Left cardiac atrium (tissue), 4 donors: Measurements from ENCODE around the gene NMUR2. TPM values are rescaled to one million over a fixed set of nuclear protein-coding genes. Genes with fewer than 3 reads are reported as not detected.

Experiments
- ATAC-seq, 2 donors: fragments of 200-7000 bp; cut with Tn5 transposase; one replicate each; pipeline ENCODE4 v1.9.1; 2020; ENCODE audit warnings: mild to moderate bottlenecking in 2 of 2, moderate library complexity in 2 of 2
- DNase-seq: peaks from one replicate; pipeline ENCODE4 v3.0.0-alpha.2; 2020
- intact Hi-C, 2 donors: fragments of 100-400 bp; cut with DNase I; formaldehyde crosslinking; loops; one replicate each; pipeline versions ENCODE4 v1.14.1 to v1.15.1; 2022 to 2023
- long read RNA-seq: library from polyadenylated mRNA; unstranded; transcript quantifications from one replicate; pipeline ENCODE4 v2.0.0, GENCODE V29; 2021
- total RNA-seq, 2 donors: library from RNA; stranded (reverse); fragmentation: NEBNext Ultra II Directional; extraction: Animal tissue kit (Norgen Biotek cat#: 25700); gene quantifications; one replicate each; pipeline ENCODE4 v1.2.1, GENCODE V29; 2021
- donor health status: DM: no; HTN: yes; CAD: no.
- donor health status: DM: no; HTN: yes; CAD: no; lungs with severe emphysema.
- donor health status: DM: yes; HTN: yes; CAD: no.
- donor health status: Dilated cardiomyopathy.

The NMUR2 gene
- total RNA-seq = under 1 TPM in 1 of 2 donors, not detected in 1; 0.21 TPM
- long read RNA-seq = 0 reads

DNA sequence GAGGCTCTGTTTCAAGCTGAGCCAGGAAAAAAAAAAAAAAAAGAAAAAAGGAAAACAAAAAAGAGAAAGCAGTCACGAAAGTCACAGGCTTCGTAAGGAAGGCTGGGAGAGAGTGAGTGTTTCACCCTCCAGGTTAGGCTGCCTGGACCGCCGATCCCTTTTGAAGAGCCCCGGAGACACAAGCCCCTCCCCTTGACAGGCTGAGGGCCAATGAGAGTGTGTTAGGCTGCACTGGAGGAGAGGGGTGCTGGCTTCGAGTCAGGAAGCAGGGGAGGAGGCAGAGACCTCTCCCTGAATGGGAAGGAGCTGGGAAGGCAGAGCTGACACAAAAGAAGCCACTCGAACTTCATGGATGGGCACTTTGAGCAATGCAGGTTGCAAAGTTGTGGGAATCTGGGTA lies at the start of gene NMUR2:
Gene NMUR2, minus strand, starts transcription at position 135 of the 400 bp plus-strand sequence. CDS start 166 bp downstream, outside the sequence.
- no peak for DNase-seq
- intact Hi-C loops = no loop called here
- peak; percentile 44 to 53 for ATAC-seq

GRCh38 chr5:152443935-152444334 lies 38.9 kb upstream of the NMUR2 start:
- intact Hi-C loops = no loop called here

GRCh38 chr5:152439791-152440190 lies 34.7 kb upstream of the NMUR2 start:
- no peak for DNase-seq
- ATAC-seq = no peak
- intact Hi-C loops = no loop called here

More at GRCh38 chr5:152443935-152444334, 38.9 kb upstream of the NMUR2 start:
- DNase-seq (no peak), ATAC-seq (no peak)

DNA sequence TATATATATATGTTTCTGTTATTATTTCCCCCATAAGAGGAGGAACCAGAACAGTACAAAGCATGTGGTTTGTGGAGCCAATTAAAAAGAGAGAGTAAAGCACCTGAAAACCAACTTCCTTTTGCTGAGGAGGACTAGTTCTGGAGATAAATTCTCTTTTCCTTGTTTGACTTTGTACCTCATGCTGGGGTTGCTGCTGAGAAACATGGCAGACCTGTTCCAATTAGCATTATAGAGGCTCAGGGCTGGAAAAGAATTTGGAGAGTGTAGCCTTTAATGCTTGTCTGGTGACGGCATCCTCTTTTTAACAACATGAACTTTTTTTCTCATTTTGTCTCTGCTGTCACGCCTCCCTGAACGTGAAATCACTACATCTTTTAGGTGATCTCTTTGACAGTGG lies 32.8 kb upstream of the NMUR2 start:
- no peak for ATAC-seq
- intact Hi-C loops = no loop called here
- no peak for DNase-seq

DNA sequence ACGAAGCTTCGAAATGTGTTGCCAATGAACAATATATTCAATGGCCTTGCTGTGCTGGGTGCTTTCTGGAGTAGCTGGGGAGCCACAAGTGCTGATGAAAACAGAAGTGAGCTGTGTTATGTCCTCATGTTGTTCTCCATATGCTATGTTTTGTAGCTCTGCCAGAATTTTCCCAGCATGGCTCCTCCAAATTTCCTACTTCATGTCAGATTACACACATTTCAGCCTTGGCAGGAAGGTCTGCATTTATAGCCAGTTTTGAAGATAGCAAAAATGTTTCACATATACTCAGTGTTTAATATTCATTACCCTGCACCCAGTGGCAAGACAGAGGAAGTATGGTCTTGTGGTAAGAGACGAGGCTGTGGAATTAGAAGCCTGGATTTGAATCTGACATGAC lies 22.6 kb upstream of the NMUR2 start:
- DNase-seq (no peak), ATAC-seq (no peak)

DNA sequence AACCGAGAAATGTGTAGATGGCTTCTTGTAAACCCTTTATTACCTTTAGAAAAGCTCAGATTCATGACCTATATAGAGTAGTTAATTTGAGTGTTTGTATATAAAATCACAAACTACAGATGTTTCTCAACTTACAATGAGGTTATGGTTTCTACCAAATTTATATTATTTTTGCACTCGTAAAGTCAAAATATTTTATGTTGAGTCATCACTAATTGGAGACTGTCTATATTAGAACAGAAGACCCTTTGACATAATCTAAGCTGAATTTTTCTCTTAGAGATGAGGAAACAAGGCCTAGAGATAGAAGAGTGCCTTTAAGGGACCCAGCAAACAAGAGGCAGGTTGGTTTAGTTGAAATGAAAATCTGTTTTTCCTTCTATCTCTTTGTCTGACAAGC lies 20.0 kb upstream of the NMUR2 start:
- DNase-seq = no peak
- no peak for ATAC-seq
- intact Hi-C loops = no loop called here

More for the DNA sequence above, 22.6 kb upstream of the NMUR2 start:
- intact Hi-C loops = no loop called here

DNA sequence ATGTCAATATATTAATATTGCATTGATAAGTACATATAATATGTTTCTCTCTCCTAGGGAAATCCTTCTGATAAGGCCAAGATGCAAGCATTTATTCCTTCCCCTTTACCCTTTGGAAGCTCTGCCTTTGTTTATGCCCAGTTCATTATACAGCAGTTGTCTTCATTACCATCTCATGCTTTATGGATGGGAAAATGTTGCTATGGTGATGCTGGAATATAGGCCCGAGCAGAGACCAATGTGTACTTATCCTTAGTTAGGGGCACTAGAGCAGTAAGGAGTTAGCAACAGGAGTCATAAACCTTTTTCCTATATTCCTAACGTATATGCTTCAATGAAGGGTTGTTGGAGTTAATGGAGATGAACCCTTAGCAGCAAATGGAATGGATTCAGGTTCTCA lies 19.4 kb upstream of the NMUR2 start:
- ATAC-seq (no peak), DNase-seq (no peak)
- intact Hi-C loops = no loop called here

DNA sequence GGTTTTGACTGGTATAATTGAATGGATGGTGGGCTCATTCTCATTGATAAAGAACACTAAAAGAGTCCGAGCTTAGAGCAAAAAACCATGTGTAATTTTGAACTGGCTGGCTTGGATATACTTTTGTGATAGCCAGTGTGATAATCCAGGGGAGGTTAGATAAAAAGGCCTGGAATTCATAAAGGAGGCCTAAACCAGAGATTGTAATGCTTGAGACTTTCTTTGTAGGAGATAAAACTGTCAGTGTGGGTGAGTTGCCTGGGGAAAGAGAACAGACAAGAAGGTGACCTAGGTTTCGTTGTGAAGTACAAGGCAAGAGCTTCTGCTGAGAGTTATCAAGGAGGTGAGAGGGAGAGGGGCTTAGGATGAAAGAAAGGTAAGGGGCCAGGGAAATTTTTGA lies 17.0 kb upstream of the NMUR2 start:
- DNase-seq = no peak
- intact Hi-C loops = no loop called here
- no peak for ATAC-seq

GRCh38 chr5:152412129-152412528 lies 7.0 kb upstream of the NMUR2 start:
- ATAC-seq (no peak), DNase-seq (no peak)
- intact Hi-C loops = no loop called here

- ATAC-seq = no peak
- no peak for DNase-seq
- intact Hi-C loops = no loop called here
These were observed 1.0 kb upstream of the NMUR2 start for GRCh38 chr5:152406082-152406481.

DNA sequence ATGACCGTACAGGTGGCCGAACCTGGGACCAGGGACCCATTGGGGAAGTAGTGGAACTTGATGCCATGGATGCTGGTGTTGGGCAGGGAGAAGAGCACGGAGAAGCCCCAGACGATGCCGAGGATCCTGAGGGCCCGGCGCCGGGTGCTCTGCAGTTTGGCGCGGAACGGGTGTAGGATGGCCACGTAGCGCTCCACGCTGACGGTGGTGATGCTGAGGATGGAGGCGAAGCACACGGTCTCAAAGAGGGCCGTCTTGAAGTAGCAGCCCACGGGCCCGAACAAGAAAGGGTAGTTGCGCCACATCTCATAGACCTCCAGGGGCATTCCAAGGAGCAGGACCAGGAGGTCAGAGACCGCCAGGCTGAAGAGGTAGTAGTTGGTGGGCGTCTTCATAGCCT lies 585 bp downstream of the NMUR2 start:
- ATAC-seq (no peak), DNase-seq (no peak)
- intact Hi-C loops = no loop called here

DNA sequence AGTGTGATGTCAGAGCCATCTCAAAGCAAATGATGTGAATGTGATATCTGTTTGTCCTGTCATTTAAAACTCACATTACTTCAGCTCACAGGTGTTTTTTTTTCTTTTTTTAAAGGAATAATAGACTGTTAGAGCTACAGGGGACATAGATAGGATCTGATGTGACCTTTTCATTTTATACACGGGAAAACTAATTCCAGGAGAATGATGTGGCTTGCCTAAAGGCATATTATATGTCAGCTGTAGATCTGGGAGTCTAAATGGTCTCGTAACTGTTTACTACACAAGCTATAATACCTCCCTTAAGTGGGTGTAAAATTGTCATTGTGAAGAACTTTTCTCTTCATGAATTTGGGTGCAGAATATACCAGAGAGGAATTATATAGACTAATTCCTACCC lies 2.0 kb downstream of the NMUR2 start:
- ATAC-seq (no peak), DNase-seq (no peak)
- intact Hi-C loops = no loop called here

- ATAC-seq = no peak
- intact Hi-C loops = no loop called here
- no peak for DNase-seq
These were observed 4.2 kb downstream of the NMUR2 start for GRCh38 chr5:152400846-152401245.

GRCh38 chr5:152397581-152397980 lies 7.5 kb downstream of the NMUR2 start:
- intact Hi-C loops = no loop called here
- no peak for DNase-seq
- no peak for ATAC-seq

- intact Hi-C loops = no loop called here
- DNase-seq (no peak), ATAC-seq (no peak)
These were observed 11.6 kb downstream of the NMUR2 start for GRCh38 chr5:152393441-152393840.

GRCh38 chr5:152389208-152389849 lies 15.8 kb downstream of the NMUR2 start:
- DNase-seq (no peak), ATAC-seq (no peak)
- intact Hi-C loops = no loop called here

DNA sequence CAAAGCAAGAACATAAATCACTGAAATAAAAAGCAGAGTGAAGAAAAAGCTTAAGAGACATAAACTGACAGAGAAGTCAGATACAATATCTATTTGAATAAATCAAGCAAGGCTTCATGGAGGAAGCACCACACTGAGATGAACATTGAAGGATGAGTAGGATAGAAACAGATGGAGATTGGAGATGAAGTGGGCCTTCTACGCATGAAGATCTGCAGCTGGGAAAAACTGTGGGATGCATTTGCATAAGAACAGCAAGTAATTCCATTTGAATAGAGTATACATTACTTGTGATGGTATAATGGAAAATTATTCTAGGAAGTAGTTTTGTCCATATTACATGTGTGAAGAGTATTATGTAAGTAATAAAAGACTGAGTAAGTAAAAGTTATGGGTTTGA lies 16.5 kb downstream of the NMUR2 start:
- ATAC-seq (no peak), DNase-seq (no peak)
- intact Hi-C loops = no loop called here

DNA sequence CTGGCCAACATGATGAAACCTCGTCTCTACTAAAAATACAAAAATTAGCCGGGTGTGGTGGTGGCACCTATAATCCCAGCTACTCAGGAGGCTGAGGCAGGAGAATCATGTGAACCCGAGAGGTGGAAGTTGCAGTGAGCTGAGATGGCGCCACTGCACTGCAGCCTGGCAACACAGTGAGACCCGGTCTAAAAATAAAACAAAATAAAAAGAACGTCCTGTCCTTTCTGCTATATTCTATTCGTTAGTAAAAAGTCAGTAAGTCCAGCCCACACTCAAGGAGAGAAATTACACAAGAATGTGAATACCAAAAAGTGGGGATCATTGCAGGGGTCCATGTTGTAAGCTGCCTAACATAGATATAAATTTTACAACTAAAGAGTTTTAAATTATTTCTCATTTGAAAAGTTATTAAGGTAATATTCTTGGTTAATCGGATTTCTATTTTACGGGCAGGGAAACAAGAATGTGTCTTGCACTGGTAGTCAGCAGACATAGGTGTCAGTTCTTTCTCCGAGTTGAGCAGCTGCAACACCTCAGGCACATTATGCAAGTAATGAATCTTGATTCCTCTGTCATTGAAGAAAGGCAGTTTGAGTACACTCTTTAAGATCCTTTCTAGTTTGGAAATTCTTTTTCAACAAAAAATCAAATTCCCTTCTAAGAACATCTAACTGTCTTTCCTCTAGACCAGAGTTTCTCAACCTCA lies 24.5 kb downstream of the NMUR2 start:
- intact Hi-C loops = no loop called here
- DNase-seq (no peak), ATAC-seq (peak in 1 of 2 donors; percentile 51)

- intact Hi-C loops = loop anchor here (2.0 to 10.0 kb wide), 2 partner anchors 125 kb away; no protein-coding TSS in a partner anchor
- no peak for DNase-seq
- ATAC-seq = no peak
These were observed 25.7 kb downstream of the NMUR2 start for GRCh38 chr5:152379331-152379730.

- intact Hi-C loops = loop anchor here (2.0 to 10.0 kb wide), 2 partner anchors 126 kb away; no protein-coding TSS in a partner anchor
- ATAC-seq = peak; percentile 74 to 94
- no peak for DNase-seq
These were observed 26.3 kb downstream of the NMUR2 start for GRCh38 chr5:152378730-152379129.

GRCh38 chr5:152376886-152377285 lies 28.2 kb downstream of the NMUR2 start:
- intact Hi-C loops = loop anchor here in 1 of 2 donors (10.0 kb wide), 1 partner anchor 128 kb away; no protein-coding TSS in a partner anchor
- DNase-seq (no peak), ATAC-seq (no peak)
